Upper lobe of right lung (tissue), 1 donor: ENCODE data around the gene FAM234A. TPM values are rescaled to one million over a fixed set of nuclear protein-coding genes. Genes with fewer than 3 reads are reported as not detected.
A peak's percentile ranks its signal among the peaks of the same experiment; 100 is the strongest.
"Not testable (repeated sequence)": the region's sequence is repeated elsewhere in the genome, so short reads cannot be mapped to it uniquely, and the experiment has no call there.

ENCODE experiments used
- ATAC-seq: fragments of 200-7000 bp; cut with Tn5 transposase; one replicate; pipeline ENCODE4 v1.9.1; 2020; ENCODE audit warnings: mild to moderate bottlenecking, moderate library complexity
- DNase-seq: peaks from one replicate; pipeline ENCODE4 v3.0.0-alpha.2; 2020
- H3K27ac ChIP-seq: fragments of 200-600 bp; one replicate; pipeline ENCODE4 v1.8.0; 2022
- H3K27me3 ChIP-seq: fragments of 200-600 bp; one replicate; pipeline ENCODE4 v1.8.0; 2022; ENCODE audit warnings: mild to moderate bottlenecking
- H3K36me3 ChIP-seq: fragments of 200-600 bp; one replicate; pipeline ENCODE4 v1.8.0; 2022
- H3K4me1 ChIP-seq: fragments of 200-600 bp; one replicate; pipeline ENCODE4 v1.8.0; 2022
- H3K4me3 ChIP-seq: fragments of 200-600 bp; one replicate; pipeline ENCODE4 v1.8.0; 2022; ENCODE audit warnings: mild to moderate bottlenecking
- H3K9me3 ChIP-seq: fragments of 200-600 bp; one replicate; pipeline ENCODE4 v1.8.0; 2022
- CTCF ChIP-seq: fragments of 200-600 bp; IDR thresholded peaks from one replicate; pipeline ENCODE4 v1.8.0; 2022; ENCODE audit warnings: antibody characterized with exemption
- intact Hi-C: fragments of 100-400 bp; cut with DNase I; formaldehyde crosslinking; loops from one replicate; pipeline ENCODE4 v1.11.0; 2022
- total RNA-seq: library from RNA; stranded (reverse); fragmentation: NEBNext Ultra II Directional; extraction: Animal tissue kit (Norgen Biotek cat#: 25700); gene quantifications from one replicate; pipeline ENCODE4 v1.2.1, GENCODE V29; 2021
- donor health status: DM: no; HTN: yes; CAD: no; lungs with severe emphysema.

FAM234A gene
- total RNA-seq, 1 donor from 2014 or later = 56.0 TPM

- intact Hi-C loops = no loop called here
- no peaks in the 10 kb centered on the region for H3K9me3 ChIP-seq
- no peak overlapping the region for H3K4me3 ChIP-seq
- H3K27ac ChIP-seq = no peak overlapping the region
- H3K27me3 ChIP-seq = no peaks in the 10 kb centered on the region
- TF ChIP-seq CTCF = no peak
- DNase-seq = no peak
- no peaks in the 10 kb centered on the region for H3K4me1 ChIP-seq
- H3K36me3 ChIP-seq = peaks cover 47% of the 10 kb centered on the region
- ATAC-seq = no peak
Measured at GRCh38 chr16:263944-264343, 29.3 kb downstream of the FAM234A start.

DNA sequence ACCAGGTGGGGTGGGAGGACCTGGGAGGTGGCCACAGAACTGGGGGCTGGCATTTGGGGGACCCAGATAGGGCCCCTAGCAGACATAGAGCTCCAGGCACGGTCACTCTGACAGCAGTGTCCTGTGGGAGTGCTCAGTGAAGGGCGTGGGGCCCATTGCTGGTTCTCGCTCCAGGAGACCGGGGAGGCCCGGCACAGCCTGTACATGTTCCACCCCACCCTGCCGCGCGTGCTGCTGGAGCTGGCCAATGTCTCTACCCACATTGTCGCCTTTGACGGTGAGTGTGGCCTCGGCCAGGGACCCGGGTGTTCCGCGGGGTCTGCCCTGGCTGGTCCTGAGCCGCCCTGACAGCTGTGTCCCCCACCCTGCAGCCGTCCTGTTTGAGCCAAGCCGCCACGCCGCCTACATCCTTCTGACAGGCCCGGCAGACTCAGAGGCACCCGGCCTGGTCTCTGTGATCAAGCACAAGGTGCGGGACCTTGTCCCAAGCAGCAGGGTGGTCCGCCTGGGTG is 29.9 kb downstream of the FAM234A start:
- H3K27me3 ChIP-seq = no peaks in the 10 kb centered on the region
- H3K4me1 ChIP-seq = no peaks in the 10 kb centered on the region
- H3K36me3 ChIP-seq = peaks cover 45% of the 10 kb centered on the region
- no peak overlapping the region for H3K4me3 ChIP-seq
- H3K9me3 ChIP-seq = no peaks in the 10 kb centered on the region
- intact Hi-C loops = no loop called here
- DNase-seq (peak; percentile 61), ATAC-seq (no peak)
- no peak for TF ChIP-seq CTCF
- no peak overlapping the region for H3K27ac ChIP-seq

DNA sequence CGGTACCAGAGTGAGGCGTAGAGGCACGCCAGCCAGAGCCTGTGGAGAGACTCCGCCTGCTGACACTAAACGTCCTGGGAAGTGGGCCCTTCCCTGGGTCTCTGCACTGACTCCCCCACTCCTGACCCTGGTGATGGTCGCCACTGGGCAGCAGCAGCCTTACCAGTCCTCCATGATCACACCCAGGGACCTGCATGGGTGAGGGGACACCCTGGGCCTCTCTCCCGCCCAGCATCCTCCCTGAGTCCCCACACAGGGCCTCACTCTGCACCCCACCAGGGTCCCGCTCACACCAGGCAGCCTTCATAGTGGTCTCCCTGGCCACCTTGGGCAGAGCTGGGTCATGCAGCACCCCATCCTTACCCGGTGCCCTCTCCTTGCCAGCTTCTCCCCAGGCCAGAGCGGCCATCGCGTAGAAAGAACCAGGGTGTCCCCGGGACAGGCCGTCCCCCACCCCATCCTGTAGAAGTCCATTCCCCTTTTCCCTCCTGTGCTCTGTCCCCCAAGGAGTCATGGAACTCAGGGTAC is 30.4 kb downstream of the FAM234A start:
- Histone ChIP-seq H3K9me3 (no peaks in the 10 kb centered on the region), H3K36me3 (peaks cover 40% of the 10 kb centered on the region), H3K27ac (no peak overlapping the region), H3K4me1 (no peaks in the 10 kb centered on the region), H3K27me3 (no peaks in the 10 kb centered on the region), H3K4me3 (no peak overlapping the region)
- DNase-seq = no peak
- ATAC-seq = no peak
- intact Hi-C loops = no loop called here
- TF ChIP-seq CTCF = no peak

DNA sequence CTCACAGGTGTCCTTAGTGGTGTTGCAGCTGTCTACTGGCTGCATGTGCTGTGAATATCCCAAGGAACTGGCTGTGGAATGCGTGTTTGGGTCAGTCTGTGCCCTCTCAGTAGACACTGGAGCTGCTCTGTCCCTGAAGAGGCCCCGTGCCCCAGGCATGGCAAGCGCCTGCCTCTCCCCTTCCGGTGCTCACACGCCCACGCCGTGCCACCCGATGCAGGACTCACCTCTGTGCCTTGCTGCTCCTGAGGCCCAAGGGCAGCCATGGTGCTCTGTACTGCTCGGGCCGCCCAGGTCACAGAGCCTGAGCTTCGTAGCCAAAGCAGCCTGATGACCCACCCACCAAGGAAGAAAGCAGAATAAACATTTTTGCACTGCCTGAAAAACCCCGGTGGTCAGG is 31.1 kb downstream of the FAM234A start:
- ATAC-seq = no peak

GRCh38 chr16:266258-267164 is 31.9 kb downstream of the FAM234A start:
- H3K4me3 ChIP-seq = no peak overlapping the region
- no peaks in the 10 kb centered on the region for H3K9me3 ChIP-seq
- no peak overlapping the region for H3K27ac ChIP-seq
- H3K36me3 ChIP-seq = peaks cover 26% of the 10 kb centered on the region
- intact Hi-C loops = no loop called here
- no peaks in the 10 kb centered on the region for H3K27me3 ChIP-seq
- DNase-seq (peak; percentile 63), ATAC-seq (no peak)
- no peak for TF ChIP-seq CTCF
- H3K4me1 ChIP-seq = no peaks in the 10 kb centered on the region

More for the DNA sequence above, 31.1 kb downstream of the FAM234A start:
- no peak overlapping the region for H3K27ac ChIP-seq
- peaks cover 33% of the 10 kb centered on the region for H3K36me3 ChIP-seq
- H3K4me1 ChIP-seq = no peaks in the 10 kb centered on the region
- no peaks in the 10 kb centered on the region for H3K9me3 ChIP-seq
- no peak for DNase-seq
- H3K27me3 ChIP-seq = no peaks in the 10 kb centered on the region
- no peak for TF ChIP-seq CTCF
- intact Hi-C loops = no loop called here
- H3K4me3 ChIP-seq = no peak overlapping the region

- intact Hi-C loops, H3K4me1 ChIP-seq, ATAC-seq, H3K9me3 ChIP-seq, H3K27ac ChIP-seq, DNase-seq, H3K27me3 ChIP-seq, H3K4me3 ChIP-seq: not testable (repeated sequence)
- H3K36me3 ChIP-seq = peaks cover 18% of the 10 kb centered on the region
Measured at GRCh38 chr16:267562-267961, 32.9 kb downstream of the FAM234A start.
